OCI-LY1 (cell line): ENCODE results near the gene LRRK2.
A peak's percentile ranks its signal among the peaks of the same experiment; 100 is the strongest.

ENCODE experiments used
- H2AFZ ChIP-seq: fragments of 200-600 bp; sonication (generic), shearing (Covaris generic); 2 replicates; pipeline ENCODE4 v1.6.0; 2014; ENCODE audit warnings: antibody characterized with exemption, mild to moderate bottlenecking, low read length
- H3F3A ChIP-seq: fragments of 200-600 bp; sonication (generic), shearing (Covaris generic); 2 replicates; pipeline ENCODE4 v1.6.0; 2014; ENCODE audit warnings: mild to moderate bottlenecking, antibody characterized with exemption, low read length, moderate library complexity; ENCODE audit not compliant: insufficient read depth
- H3K27ac ChIP-seq: fragments of 200-600 bp; sonication (generic); 2 replicates; pipeline ENCODE4 v1.5.1; 2014; ENCODE audit warnings: low read length, mixed run types, mild to moderate bottlenecking, low read depth; ENCODE audit not compliant: poor library complexity, severe bottlenecking
- H3K27me3 ChIP-seq: fragments of 200-600 bp; sonication (generic); 2 replicates; pipeline ENCODE4 v1.6.0; 2014; ENCODE audit warnings: antibody characterized with exemption, mild to moderate bottlenecking, low read length, moderate library complexity; ENCODE audit not compliant: insufficient read depth
- H3K36me3 ChIP-seq: fragments of 200-600 bp; sonication (generic); 2 replicates; pipeline ENCODE4 v1.6.1; 2014; ENCODE audit warnings: mild to moderate bottlenecking, antibody characterized with exemption, low read length, moderate library complexity, mixed read lengths; ENCODE audit not compliant: insufficient read depth
- H3K4me1 ChIP-seq: fragments of 200-600 bp; sonication (generic); 2 replicates; pipeline ENCODE4 v1.5.1; 2014; ENCODE audit warnings: mild to moderate bottlenecking, low read length, moderate library complexity; ENCODE audit not compliant: insufficient read depth, severe bottlenecking
- H3K4me2 ChIP-seq: fragments of 200-600 bp; sonication (generic), shearing (Covaris generic); 2 replicates; pipeline ENCODE4 v1.6.1; 2014; ENCODE audit warnings: low read length
- H3K4me3 ChIP-seq: fragments of 200-600 bp; sonication (generic); 2 replicates; pipeline ENCODE4 v1.5.1; 2014; ENCODE audit warnings: low read length, low read depth, mild to moderate bottlenecking, mixed read lengths; ENCODE audit not compliant: poor library complexity, severe bottlenecking
- H3K79me2 ChIP-seq: fragments of 200-600 bp; shearing (Covaris generic); 2 replicates; pipeline ENCODE4 v1.6.1; 2016; ENCODE audit warnings: mixed run types, low read length, mixed read lengths; ENCODE audit not compliant: insufficient read depth
- H3K9ac ChIP-seq: fragments of 200-600 bp; sonication (generic), shearing (Covaris generic); 2 replicates; pipeline ENCODE4 v1.6.1; 2014; ENCODE audit warnings: mild to moderate bottlenecking, low read length, mixed read lengths
- H3K9me2 ChIP-seq: fragments of 200-600 bp; sonication (generic), shearing (Covaris generic); 2 replicates; pipeline ENCODE4 v1.6.1; 2014; ENCODE audit warnings: low read depth, mild to moderate bottlenecking, low read length, mixed read lengths
- H3K9me3 ChIP-seq: fragments of 200-600 bp; shearing (Covaris generic); 2 replicates; pipeline ENCODE4 v1.6.1; 2014; ENCODE audit warnings: low read length, mixed read lengths
- H4K20me1 ChIP-seq: fragments of 200-600 bp; sonication (generic), shearing (Covaris generic); 2 replicates; pipeline ENCODE4 v1.6.0; 2016; ENCODE audit warnings: mild to moderate bottlenecking, low read length; ENCODE audit not compliant: insufficient read depth
- CTCF ChIP-seq: fragments of 200-600 bp; sonication (generic), shearing (Covaris generic); IDR thresholded peaks from 2 replicates; pipeline ENCODE4 v1.5.1; 2017; ENCODE audit warnings: mild to moderate bottlenecking, antibody characterized with exemption, low read length, moderate library complexity, mixed read lengths
- EZH2 ChIP-seq: fragments of 200-600 bp; sonication (generic), shearing (Covaris generic); IDR thresholded peaks from 2 replicates; pipeline ENCODE4 v1.8.0; 2017; ENCODE audit warnings: borderline replicate concordance, mixed run types, mild to moderate bottlenecking, antibody characterized with exemption, low read length, moderate library complexity, mixed read lengths

Gene LRRK2

GRCh38 chr12:40216516-40217288, 8.1 kb upstream of the LRRK2 start:
- Histone ChIP-seq H3F3A (peaks cover 2% of the 10 kb centered on the region; the same call in 1 of the 2 replicates), H3K9me3 (0 out of 2 replicates have a peak, but pooled peaks cover 3% of the 10 kb centered on the region), H3K27ac (no peak overlapping the region), H3K9me2 (no peaks in the 10 kb centered on the region), H2AFZ (0 out of 2 replicates have a peak overlapping the region, but pooled peaks have one; percentile 5), H3K4me1 (peaks cover 4% of the 10 kb centered on the region), H3K79me2 (no peaks in the 10 kb centered on the region), H3K36me3 (no peaks in the 10 kb centered on the region), H3K27me3 (no peaks in the 10 kb centered on the region), H3K4me2 (no peak overlapping the region), H3K9ac (no peak overlapping the region), H4K20me1 (no peaks in the 10 kb centered on the region), H3K4me3 (no peak overlapping the region)
- TF ChIP-seq CTCF = no peak
- TF ChIP-seq EZH2 = no peak

- Histone ChIP-seq H3K9me3 (no peaks in the 10 kb centered on the region), H3K36me3 (no peaks in the 10 kb centered on the region), H3K9ac (no peak overlapping the region), H3F3A (peaks cover 11% of the 10 kb centered on the region; the same call in 1 of the 2 replicates), H3K4me2 (no peak overlapping the region), H3K9me2 (no peaks in the 10 kb centered on the region), H3K79me2 (no peaks in the 10 kb centered on the region), H2AFZ (no peak overlapping the region), H3K27ac (no peak overlapping the region), H3K27me3 (no peaks in the 10 kb centered on the region), H4K20me1 (no peaks in the 10 kb centered on the region), H3K4me3 (no peak overlapping the region), H3K4me1 (peaks cover 19% of the 10 kb centered on the region)
- TF ChIP-seq CTCF = no peak
- no peak for TF ChIP-seq EZH2
Observed at GRCh38 chr12:40219760-40220159, 5.0 kb upstream of the LRRK2 start.

DNA sequence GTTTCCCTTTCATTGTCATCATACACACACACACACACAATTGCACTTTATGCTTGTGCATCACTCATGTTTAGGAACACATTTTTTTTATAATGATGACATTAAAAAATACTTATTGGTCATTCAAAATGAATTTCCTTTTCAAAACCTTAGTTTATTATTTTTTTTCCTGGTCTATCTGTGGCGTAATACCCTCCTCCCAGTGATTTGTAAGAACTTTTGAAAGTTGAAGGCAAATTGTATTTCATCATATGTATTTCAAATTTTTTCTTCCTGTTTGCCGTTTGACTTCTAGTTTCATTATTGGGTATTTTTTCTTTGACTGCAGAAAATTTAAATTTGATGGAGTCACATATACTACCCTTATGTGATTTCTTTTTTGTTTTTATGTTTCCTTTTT, 2.5 kb upstream of the LRRK2 start:
- TF ChIP-seq CTCF = no peak
- TF ChIP-seq EZH2 = no peak
- Histone ChIP-seq H3K36me3 (no peaks in the 10 kb centered on the region), H3K27me3 (no peaks in the 10 kb centered on the region), H3K9me2 (no peaks in the 10 kb centered on the region), H3K79me2 (no peaks in the 10 kb centered on the region), H3K4me2 (no peak overlapping the region), H4K20me1 (no peaks in the 10 kb centered on the region), H3K4me1 (peaks cover 40% of the 10 kb centered on the region), H3K4me3 (no peak overlapping the region), H3K9ac (no peak overlapping the region), H2AFZ (no peak overlapping the region), H3K9me3 (no peaks in the 10 kb centered on the region), H3K27ac (no peak overlapping the region), H3F3A (peaks cover 15% of the 10 kb centered on the region; the same call in 1 of the 2 replicates)
